ENCODE data around the gene SLC25A1.

Gene SLC25A1

GRCh38 chr22:19146215-19146968 lies 32.1 kb downstream of the SLC25A1 start:
- TF ChIP-seq CTCF (conservative IDR thresholded peaks at IDR 0.05; ENCODE audit: control insufficient read depth, insufficient read depth, low read depth, low read length): no peak
- H3K4me3 ChIP-seq (ENCODE audit: control insufficient read depth, low read depth, low read length): no peak overlapping the region
- no peak for DNase-seq (ENCODE audit: low read depth)

- no peak for TF ChIP-seq CTCF (conservative IDR thresholded peaks at IDR 0.05; ENCODE audit: control insufficient read depth, insufficient read depth, low read depth, low read length)
- peak overlapping the region; percentile 97 for H3K4me3 ChIP-seq (ENCODE audit: control insufficient read depth, low read depth, low read length)
- DNase-seq (ENCODE audit: low read depth): no peak
Measured at GRCh38 chr22:19143967-19144400, 34.6 kb downstream of the SLC25A1 start.

- TF ChIP-seq CTCF (conservative IDR thresholded peaks at IDR 0.05; ENCODE audit: control insufficient read depth, insufficient read depth, low read depth, low read length): no peak
- no peak overlapping the region for H3K4me3 ChIP-seq (ENCODE audit: control insufficient read depth, low read depth, low read length)
- no peak for DNase-seq (ENCODE audit: low read depth)
Measured at GRCh38 chr22:19143212-19143611, 35.3 kb downstream of the SLC25A1 start.

- H3K4me3 ChIP-seq (ENCODE audit: control insufficient read depth, low read depth, low read length): no peak overlapping the region
- no peak for DNase-seq (ENCODE audit: low read depth)
- no peak for TF ChIP-seq CTCF (conservative IDR thresholded peaks at IDR 0.05; ENCODE audit: control insufficient read depth, insufficient read depth, low read depth, low read length)
Measured at GRCh38 chr22:19142394-19142793, 36.1 kb downstream of the SLC25A1 start.

- DNase-seq (ENCODE audit: low read depth): no peak
- H3K4me3 ChIP-seq (ENCODE audit: control insufficient read depth, low read depth, low read length): no peak overlapping the region
- no peak for TF ChIP-seq CTCF (conservative IDR thresholded peaks at IDR 0.05; ENCODE audit: control insufficient read depth, insufficient read depth, low read depth, low read length)
Measured at GRCh38 chr22:19139974-19140373, 38.6 kb downstream of the SLC25A1 start.

- no peak overlapping the region for H3K4me3 ChIP-seq (ENCODE audit: control insufficient read depth, low read depth, low read length)
- DNase-seq (ENCODE audit: low read depth): no peak
- TF ChIP-seq CTCF (conservative IDR thresholded peaks at IDR 0.05; ENCODE audit: control insufficient read depth, insufficient read depth, low read depth, low read length): no peak
Measured at GRCh38 chr22:19139001-19139356, 39.6 kb downstream of the SLC25A1 start.

Measured in fibroblast of mammary gland (primary cell).